Activated naive CD4-positive, alpha-beta T cell treated with anti-CD3 and anti-CD28 coated beads, Interleukin-2, amount 50 U/mL, for 72 hours (primary cell): ENCODE results near the gene C1orf105. TPM values are rescaled to one million over a fixed set of nuclear protein-coding genes. Genes with fewer than 3 reads are reported as not detected.
"Not testable (repeated sequence)": the region's sequence is repeated elsewhere in the genome, so short reads cannot be mapped to it uniquely, and the experiment has no call there.

ENCODE experiments used
- ATAC-seq, 2 donors: fragments of 150-1000 bp; cut with Tn5 transposase; 2 replicates each; pipeline ENCODE4 v1.10.0; 2021; ENCODE audit warnings: mild to moderate bottlenecking in 2 of 2, moderate library complexity in 2 of 2
- DNase-seq, 2 donors: peaks; one replicate each; pipeline ENCODE4 v3.0.0; 2021 to 2022; ENCODE audit warnings: low spot score in 2 of 2
- H3K27ac Mint-ChIP-seq, 2 donors: one replicate each; pipeline ENCODE4 v1.8.0; 2022; ENCODE audit warnings: mild to moderate bottlenecking in 2 of 2, mixed read lengths in 2 of 2
- H3K36me3 Mint-ChIP-seq, 2 donors: one replicate each; pipeline ENCODE4 v1.8.0; 2022; ENCODE audit warnings: mixed read lengths in 2 of 2
- H3K9me3 Mint-ChIP-seq, 2 donors: one replicate each; pipeline ENCODE4 v1.8.0; 2022; ENCODE audit warnings: mixed read lengths in 2 of 2
- total RNA-seq, 2 donors: library from RNA; stranded (reverse); gene quantifications; one replicate each; pipeline ENCODE4 v1.2.3, GENCODE V29; 2022

C1orf105 gene, protein sequence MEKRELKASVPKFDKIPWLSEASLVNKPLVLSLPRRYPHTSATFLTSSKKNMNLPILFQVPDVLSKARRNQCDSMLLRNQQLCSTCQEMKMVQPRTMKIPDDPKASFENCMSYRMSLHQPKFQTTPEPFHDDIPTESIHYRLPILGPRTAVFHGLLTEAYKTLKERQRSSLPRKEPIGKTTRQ
- not detected for total RNA-seq

DNA sequence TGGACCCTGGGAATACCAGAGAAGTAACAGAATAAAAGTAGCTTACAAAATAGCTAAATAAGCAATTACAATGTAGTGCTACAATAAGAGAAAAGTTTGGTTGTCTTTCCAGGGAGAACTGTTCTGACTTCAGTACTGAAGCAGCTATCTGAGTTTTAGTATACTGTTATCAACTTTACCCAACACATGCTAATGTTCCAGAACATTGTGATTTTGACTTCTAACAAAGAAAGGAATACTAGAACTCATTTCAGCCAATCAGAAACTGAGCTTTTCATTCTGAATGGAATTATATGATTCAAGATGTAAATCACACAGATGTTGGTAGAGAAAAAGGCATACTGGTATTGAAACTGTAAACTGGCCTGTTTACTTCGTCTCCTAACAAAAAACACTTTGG, at the start of gene C1orf105:
C1orf105 (plus strand) TSS at position 301 of the 400 bp plus-strand sequence. CDS start 201 bp downstream, outside the sequence.
- no peak within 1 kb of the TSS for H3K27ac Mint-ChIP-seq
- no peaks in the 10 kb centered on the region for H3K9me3 Mint-ChIP-seq
- H3K36me3 Mint-ChIP-seq, result no peaks in the 10 kb centered on the region
- no peak for DNase-seq
- ATAC-seq, result no peak

DNA sequence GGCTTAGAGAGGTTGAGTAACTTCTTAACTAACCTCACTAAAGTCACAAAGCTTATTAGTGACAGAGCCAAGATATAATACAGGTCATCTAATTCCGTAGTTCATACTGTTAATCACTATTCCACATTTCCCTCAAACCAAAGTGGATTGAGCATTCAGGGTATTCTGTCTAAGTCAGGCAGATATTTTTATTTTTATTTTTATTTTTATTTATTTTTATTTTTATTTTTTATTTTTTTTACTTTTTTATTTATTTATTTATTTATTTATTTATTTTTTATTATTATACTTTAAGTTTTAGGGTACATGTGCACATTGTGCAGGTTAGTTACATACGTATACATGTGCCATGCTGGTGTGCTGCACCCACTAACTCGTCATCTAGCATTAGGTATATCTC, 48.8 kb upstream of the C1orf105 start:
- Mint-ChIP-seq H3K36me3 (peaks cover 19 to 25% of the 10 kb centered on the region in 2 donors), H3K9me3 (peaks cover 7 to 14% of the 10 kb centered on the region in 2 donors)
- DNase-seq, ATAC-seq, H3K27ac Mint-ChIP-seq: not testable (repeated sequence)

DNA sequence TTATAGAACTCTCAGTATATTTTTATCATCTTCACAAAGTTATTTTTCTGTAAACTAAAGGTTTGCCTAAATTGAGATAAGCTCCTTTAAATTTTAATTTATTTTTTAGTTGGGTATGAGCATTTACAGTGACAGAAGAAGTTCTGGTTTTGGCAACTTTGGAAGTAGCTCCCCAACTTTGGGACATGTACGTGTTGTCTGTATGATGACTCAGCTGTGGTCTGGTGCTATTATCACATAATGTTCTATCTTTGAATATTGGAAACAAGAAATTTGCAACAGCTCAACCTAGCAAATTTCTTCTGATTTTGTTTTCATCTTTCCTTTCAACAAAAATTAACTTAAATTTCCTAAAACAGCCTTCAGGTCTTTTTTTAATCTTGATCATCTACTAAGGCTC, 46.6 kb upstream of the C1orf105 start:
- ATAC-seq, result no peak
- H3K27ac Mint-ChIP-seq, result no peak overlapping the region
- no peak for DNase-seq
- H3K36me3 Mint-ChIP-seq, result peaks cover 0 to 3% of the 10 kb centered on the region in 2 donors
- H3K9me3 Mint-ChIP-seq, result no peaks in the 10 kb centered on the region

DNA sequence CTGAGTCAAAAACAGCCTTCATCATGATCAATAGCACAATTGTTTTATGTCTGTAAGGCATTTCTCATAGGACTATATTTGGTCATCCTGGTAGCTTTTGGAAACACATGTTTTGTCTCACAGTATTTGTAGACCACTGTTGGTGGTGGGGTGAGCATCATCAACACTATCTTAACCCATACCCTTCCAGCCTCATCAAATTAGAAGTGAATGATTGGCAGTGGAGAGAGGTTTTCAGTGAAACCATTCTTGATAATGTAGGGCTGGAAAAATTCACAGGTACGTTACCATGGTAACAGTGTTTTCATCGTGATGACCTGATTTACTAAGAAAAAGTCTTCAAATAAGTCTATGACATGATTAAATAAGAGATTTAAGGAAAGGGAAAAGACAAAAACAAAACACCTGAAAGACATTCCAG, 45.3 kb upstream of the C1orf105 start:
- DNase-seq (no peak), ATAC-seq (peak; percentile 36 to 97)
- no peaks in the 10 kb centered on the region for H3K36me3 Mint-ChIP-seq
- no peak overlapping the region for H3K27ac Mint-ChIP-seq
- H3K9me3 Mint-ChIP-seq, result no peaks in the 10 kb centered on the region

DNA sequence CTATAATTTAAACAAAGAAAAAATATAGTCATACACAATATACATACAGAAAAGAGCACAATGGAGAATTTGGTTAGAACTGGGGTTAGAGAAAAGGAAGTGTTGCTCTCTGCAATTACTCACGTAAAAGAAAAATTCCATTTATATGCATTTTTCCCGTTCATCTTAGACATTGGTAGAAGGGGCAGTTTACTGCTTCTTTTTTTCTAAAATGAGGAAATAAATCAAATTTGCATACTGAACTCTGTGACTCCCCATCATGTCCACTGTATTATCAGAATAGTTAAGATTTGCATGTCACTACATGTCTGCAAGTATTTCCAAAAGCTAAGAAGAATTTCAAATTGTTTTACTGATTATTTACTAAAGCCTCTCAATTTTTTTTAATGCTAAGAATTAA, 44.1 kb upstream of the C1orf105 start:
- ATAC-seq (no peak), DNase-seq (no peak)
- Mint-ChIP-seq H3K36me3 (no peaks in the 10 kb centered on the region), H3K9me3 (no peaks in the 10 kb centered on the region), H3K27ac (no peak overlapping the region)

DNA sequence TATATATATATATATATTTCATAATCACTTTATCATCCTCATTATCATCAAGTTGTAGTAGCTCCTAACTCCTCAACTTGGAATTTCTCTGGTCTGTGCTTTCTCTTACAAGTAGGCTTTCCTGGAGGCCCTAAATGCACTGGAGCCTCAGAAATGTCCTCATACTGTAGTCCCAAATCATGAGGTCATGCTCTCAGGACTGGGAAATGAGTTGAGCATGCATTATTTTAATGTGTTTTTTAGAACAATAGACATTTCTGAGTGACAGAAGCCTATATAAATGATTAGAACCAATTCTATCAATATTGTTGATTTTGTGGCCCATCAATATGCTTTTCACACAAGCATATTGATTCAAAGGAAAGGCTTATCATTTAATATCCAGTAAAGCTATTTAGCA, 42.9 kb upstream of the C1orf105 start:
- DNase-seq, result no peak
- H3K36me3 Mint-ChIP-seq, result no peaks in the 10 kb centered on the region
- ATAC-seq, result no peak
- no peaks in the 10 kb centered on the region for H3K9me3 Mint-ChIP-seq
- no peak overlapping the region for H3K27ac Mint-ChIP-seq

DNA sequence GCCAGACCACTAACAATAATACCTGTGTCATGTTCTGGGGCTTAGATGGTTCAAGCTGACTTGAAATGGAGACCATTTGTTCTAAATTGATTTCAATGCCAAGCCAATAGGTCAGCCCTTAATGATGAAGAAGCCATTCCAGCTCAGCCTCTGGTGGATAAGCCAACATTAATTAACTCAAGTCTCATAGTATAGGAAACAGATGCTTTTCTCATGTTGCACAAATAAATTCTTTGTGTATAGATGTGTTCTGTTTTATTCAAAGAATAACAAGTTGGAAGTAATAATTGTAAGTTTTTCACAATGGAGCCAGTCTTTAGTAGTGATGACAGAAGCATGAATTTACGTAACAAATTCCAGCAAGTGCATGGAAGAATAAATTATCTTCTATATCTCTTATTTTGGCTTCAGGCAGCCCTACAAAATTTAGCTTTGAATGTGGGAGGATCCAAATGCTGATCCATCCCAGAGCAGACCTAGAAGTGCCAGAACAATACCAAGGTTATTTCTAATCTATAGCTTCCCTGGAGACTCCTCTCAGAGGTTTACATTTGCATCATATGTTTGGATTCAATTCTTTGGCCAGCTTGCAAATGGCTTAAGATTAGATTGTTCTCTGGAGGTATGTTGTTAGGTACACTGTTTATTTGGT, 42.2 kb upstream of the C1orf105 start:
- Mint-ChIP-seq H3K36me3 (no peaks in the 10 kb centered on the region), H3K9me3 (no peaks in the 10 kb centered on the region), H3K27ac (no peak overlapping the region)
- DNase-seq, result no peak
- no peak for ATAC-seq

DNA sequence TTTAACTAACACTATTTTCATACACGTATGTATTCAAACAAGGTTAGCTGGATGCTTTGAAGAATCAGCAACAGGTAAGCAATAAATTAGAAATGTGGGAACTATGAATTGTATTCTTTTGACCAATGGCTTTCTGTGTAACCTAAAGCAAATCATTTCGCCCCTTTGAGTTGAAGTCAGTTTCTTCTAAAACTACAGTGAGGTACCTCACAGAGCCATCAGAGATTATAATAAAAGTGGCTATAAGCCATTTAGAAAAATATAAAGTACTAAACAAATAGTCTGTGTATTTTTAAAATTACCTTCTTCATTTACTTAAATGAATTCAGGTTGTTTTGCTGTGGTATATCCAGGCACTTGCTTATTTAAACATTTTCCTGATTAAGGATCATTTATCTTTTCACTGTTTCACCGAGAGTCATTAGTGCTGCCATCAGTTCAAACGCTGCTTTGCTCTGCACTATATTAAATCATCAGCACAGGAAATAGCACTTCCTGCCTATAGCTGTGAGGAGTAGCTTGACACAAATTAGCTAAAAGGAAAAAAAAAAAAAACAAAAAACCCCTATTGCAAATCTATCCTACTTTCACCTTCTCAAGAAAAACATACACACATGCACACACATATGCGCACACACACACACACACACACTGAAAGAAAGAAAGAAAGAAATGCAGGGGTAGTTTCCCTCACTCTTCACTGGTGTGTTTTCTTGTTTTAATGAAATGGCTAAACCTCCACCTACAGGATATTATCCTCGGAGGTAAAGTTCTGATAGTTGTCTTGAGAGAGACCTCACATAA, 39.8 kb upstream of the C1orf105 start:
- no peaks in the 10 kb centered on the region for H3K9me3 Mint-ChIP-seq
- DNase-seq, result no peak
- ATAC-seq, result peak; percentile 87 to 93

DNA sequence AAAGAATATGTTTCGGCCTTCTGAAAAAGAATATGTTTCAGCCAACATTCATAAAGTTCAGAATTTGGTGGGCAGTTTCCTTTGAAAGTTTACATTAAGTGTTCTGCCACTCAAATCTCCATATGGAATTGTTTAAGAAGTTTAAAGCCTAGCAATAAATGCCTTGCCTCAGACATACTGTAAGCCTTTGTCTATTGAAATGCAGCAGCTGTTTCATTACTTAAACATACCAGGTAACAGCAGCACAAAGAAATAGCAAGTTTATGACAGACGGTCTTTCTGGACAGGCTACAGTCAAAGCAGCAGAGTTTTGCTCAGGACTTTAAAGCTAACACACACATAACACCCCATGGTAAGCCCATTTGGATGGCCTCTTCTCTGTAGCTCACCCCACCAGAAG, 38.5 kb upstream of the C1orf105 start:
- ATAC-seq, result no peak
- Mint-ChIP-seq H3K36me3 (no peaks in the 10 kb centered on the region), H3K27ac (no peak overlapping the region), H3K9me3 (no peaks in the 10 kb centered on the region)
- DNase-seq, result no peak

More for the DNA sequence above, 39.8 kb upstream of the C1orf105 start:
- no peaks in the 10 kb centered on the region for H3K36me3 Mint-ChIP-seq
- H3K27ac Mint-ChIP-seq, result peak overlapping the region in 1 of 2 donors; percentile 75

DNA sequence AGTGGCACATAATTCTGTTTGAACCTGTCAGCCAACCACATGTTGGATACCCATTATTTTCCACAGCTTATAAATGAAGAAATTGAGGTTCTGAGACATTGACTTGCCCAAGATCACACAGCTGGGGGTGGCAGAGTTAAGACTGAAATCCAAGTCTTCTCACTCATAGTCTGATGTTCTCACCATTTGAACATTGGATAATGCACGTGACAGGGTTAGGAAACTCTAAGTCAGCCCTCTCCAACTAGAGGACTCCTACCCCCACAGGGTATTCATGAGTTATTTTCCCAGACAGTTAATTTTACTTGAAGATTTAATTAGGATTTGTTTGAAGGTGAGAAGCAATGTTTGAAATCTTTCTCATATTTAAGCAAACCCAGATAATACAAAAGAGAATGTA, 38.1 kb upstream of the C1orf105 start:
- H3K27ac Mint-ChIP-seq, result no peak overlapping the region
- ATAC-seq (no peak), DNase-seq (no peak)
- no peaks in the 10 kb centered on the region for H3K9me3 Mint-ChIP-seq
- H3K36me3 Mint-ChIP-seq, result no peaks in the 10 kb centered on the region

DNA sequence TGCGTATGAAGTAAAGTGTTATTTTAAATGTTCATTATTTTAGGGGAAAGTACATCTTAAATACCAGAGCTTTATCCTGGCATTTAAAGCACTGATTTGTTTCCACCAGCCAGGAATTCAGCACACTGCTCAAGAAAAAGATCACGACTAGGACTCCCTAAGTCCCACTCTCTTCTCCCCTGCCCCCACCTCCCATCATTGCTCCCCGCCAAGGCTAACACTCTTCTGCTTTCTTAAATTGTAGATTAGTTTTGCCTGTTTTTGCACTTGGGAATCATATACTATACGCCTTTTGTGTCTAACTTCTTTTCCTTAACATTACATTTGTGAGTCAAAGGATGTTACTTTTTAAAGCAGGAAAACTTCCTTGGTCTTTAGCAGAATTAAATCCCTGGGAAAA, 37.5 kb upstream of the C1orf105 start:
- no peak for DNase-seq
- no peak for ATAC-seq
- Mint-ChIP-seq H3K36me3 (no peaks in the 10 kb centered on the region), H3K27ac (no peak overlapping the region), H3K9me3 (no peaks in the 10 kb centered on the region)

DNA sequence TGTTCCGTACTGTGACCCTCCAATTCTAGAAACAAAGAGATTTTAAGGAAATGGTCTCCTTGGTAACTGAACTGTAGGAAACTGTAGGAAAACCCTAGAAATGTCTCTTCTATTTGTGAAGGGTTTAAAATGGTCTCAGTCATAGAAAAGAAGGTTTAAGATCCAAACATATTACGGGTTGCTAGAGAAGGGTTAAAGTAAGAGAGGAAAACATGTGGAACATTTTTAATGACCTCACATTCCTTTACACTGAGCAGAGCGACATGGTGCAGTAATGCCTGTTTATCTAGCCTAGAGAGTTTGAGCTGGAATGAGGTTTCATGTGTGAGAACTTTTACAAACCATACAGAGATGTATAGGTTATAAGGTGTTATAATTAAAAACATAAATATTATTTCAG, 36.9 kb upstream of the C1orf105 start:
- no peaks in the 10 kb centered on the region for H3K36me3 Mint-ChIP-seq
- ATAC-seq (no peak), DNase-seq (no peak)
- H3K9me3 Mint-ChIP-seq, result no peaks in the 10 kb centered on the region
- no peak overlapping the region for H3K27ac Mint-ChIP-seq

DNA sequence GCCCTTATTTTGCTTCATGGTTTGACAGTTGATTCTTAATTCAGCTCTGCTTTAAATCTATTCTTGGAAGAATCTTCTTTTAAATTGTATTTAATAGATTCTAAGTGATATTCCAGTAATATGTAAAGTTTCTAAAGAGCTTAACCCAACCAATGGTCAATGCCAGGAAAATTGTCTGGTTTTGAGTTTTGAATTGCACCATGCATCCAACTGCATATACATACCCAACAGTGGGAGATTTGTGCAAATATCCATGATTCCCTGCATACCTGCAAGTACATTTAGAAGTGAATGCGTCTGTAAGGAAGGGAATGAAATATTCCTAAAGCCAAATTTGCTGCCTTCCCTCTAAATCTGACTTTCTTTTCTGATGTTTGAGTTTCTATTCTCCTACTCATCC, 35.8 kb upstream of the C1orf105 start:
- Mint-ChIP-seq H3K36me3 (no peaks in the 10 kb centered on the region), H3K27ac (no peak overlapping the region), H3K9me3 (no peaks in the 10 kb centered on the region)
- no peak for ATAC-seq
- DNase-seq, result no peak

DNA sequence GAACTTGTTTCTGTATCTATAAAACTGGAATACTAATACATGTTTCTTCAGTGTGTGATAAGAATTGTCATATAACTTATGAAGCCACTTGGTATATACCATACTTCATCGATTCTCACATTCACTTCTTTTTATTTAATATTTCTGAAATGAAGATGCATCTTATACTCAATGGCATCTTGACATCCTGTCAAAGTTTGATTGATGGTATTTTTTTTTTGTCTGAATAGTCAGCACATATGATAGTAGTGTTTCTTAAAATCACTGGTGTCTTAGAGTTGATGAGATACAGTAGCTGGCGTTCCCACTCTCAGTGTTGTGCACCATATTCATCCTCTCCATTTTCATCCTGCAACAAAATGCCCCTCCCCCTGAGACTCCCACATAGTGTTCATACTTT, 34.4 kb upstream of the C1orf105 start:
- DNase-seq (no peak), ATAC-seq (no peak)
- Mint-ChIP-seq H3K27ac (no peak overlapping the region), H3K9me3 (no peaks in the 10 kb centered on the region), H3K36me3 (no peaks in the 10 kb centered on the region)

DNA sequence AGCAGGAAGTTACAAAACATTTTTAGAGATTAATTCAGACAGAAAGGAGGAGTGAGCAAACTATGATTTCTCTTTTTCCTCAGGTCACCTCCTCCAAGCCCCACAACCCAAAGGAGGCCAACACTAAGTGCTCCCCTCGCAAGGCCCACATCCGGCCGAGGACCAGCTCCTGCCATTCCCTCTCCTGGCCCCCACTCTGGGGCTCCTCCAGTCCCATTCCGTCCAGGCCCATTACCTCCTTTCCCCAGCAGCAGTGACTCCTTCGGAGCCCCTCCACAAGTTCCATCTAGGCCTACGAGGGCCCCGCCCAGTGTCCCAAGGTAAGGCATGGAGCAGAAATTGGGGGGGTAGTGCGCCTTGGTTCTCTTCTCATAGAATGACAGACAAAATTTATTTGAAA, 32.0 kb upstream of the C1orf105 start:
- H3K36me3 Mint-ChIP-seq, result no peaks in the 10 kb centered on the region
- H3K27ac Mint-ChIP-seq, result peak overlapping the region in 1 of 2 donors; percentile 30
- ATAC-seq, result no peak
- no peak for DNase-seq
- H3K9me3 Mint-ChIP-seq, result peaks cover 0 to 5% of the 10 kb centered on the region in 2 donors

DNA sequence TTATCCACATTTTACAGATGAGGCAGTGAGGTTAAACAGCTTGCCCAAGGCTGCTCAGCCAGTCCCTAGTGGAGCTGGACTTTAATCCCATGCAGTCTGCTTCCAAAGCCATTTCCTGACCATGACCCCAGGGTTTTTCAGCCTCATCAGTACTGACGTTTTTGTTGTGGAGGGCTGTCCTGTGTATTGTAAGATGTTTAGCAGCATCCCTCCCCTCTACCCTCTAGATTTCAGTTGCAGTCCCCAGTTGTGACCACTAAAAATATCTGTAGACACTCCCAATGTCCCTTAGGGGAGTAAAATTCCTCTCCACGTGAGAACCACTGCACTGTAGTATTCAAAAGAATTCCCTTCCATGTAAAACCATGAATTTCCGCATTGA, 30.2 kb upstream of the C1orf105 start:
- Mint-ChIP-seq H3K27ac (no peak overlapping the region), H3K9me3 (peaks cover 0 to 5% of the 10 kb centered on the region in 2 donors), H3K36me3 (no peaks in the 10 kb centered on the region)
- ATAC-seq (no peak), DNase-seq (no peak)

DNA sequence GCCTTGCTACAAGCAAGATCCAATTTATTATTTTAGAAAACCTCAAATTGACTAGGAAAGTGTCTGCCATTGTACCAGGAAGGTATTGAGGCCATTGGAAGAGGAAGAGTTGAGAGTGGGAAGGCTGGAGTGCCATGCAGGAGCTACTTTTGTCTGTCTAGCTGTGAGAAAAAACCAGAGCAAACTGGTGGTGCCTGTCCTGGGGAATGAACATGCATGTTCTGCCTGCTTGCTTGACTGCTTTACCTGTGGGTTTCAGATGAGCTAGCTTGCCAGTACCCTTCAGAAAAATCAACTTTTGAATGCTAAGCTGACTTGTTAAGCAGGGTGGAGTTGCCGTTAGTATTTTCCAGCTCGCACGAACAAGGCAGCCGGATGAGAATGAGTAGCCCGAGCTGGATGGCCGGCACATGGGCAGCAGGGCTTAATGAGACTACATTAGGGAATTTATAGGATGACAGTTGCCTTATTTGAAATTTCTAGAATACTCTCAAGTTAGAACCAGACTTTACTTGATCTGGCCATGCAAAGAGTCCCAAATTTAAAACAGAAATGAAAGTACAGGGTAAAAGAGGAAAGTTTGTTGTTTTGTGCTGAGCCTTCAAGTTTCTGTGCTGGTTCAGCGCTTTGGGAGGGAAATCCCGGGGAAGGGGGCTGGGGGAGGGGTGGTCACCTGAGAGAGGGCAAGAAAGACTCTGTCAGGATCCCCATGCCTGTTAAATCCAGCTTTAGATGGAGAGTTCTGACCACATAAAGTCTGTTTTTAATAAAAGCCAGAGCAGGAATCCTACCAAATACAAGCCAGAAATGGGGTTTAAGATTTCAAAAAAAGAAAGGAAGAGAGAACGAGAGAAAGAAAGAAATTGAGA, 29.6 kb upstream of the C1orf105 start:
- DNase-seq, result no peak
- ATAC-seq, result no peak
- Mint-ChIP-seq H3K27ac (no peak overlapping the region), H3K9me3 (peaks cover 0 to 5% of the 10 kb centered on the region in 2 donors), H3K36me3 (no peaks in the 10 kb centered on the region)
